Muscle layer of duodenum (tissue), 2 donors: ENCODE data around the gene ACE.

ENCODE experiments used
- H3K27ac ChIP-seq: one replicate; pipeline ENCODE4 v1.7.0; 2013; ENCODE audit warnings: mild to moderate bottlenecking, low read length
- H3K27me3 ChIP-seq: one replicate; pipeline ENCODE4 v1.7.0; 2013; ENCODE audit warnings: low read depth, mild to moderate bottlenecking, control low read depth, low read length
- H3K36me3 ChIP-seq, 2 donors: one replicate each; pipeline ENCODE4 v1.7.0; 2013; ENCODE audit warnings: low read length in 2 of 2, control low read depth in 1 of 2, mild to moderate bottlenecking in 1 of 2; ENCODE audit not compliant: insufficient read depth in 2 of 2, control insufficient read depth in 1 of 2
- H3K4me1 ChIP-seq, 2 donors: one replicate each; pipeline ENCODE4 v1.7.0; 2013; ENCODE audit warnings: low read length in 2 of 2, mild to moderate bottlenecking in 2 of 2, control low read depth in 1 of 2, moderate library complexity in 1 of 2; ENCODE audit not compliant: insufficient read depth in 2 of 2, control insufficient read depth in 1 of 2
- H3K4me3 ChIP-seq, 2 donors: one replicate each; pipeline ENCODE4 v1.7.0; 2013; ENCODE audit warnings: low read length in 2 of 2, low read depth in 1 of 2, mild to moderate bottlenecking in 1 of 2
- H3K9me3 ChIP-seq, 2 donors: one replicate each; pipeline ENCODE4 v1.7.0; 2013; ENCODE audit warnings: low read length in 2 of 2, control low read depth in 1 of 2, mild to moderate bottlenecking in 1 of 2; ENCODE audit not compliant: control insufficient read depth in 1 of 2
- donor health status: healthy.

The ACE gene

GRCh38 chr17:63495491-63495890 lies 18.6 kb downstream of the ACE start:
- Histone ChIP-seq H3K27ac (no peak overlapping the region), H3K9me3 (no peaks in the 10 kb centered on the region), H3K27me3 (no peaks in the 10 kb centered on the region), H3K4me3 (no peak overlapping the region), H3K4me1 (no peaks in the 10 kb centered on the region), H3K36me3 (no peaks in the 10 kb centered on the region)

GRCh38 chr17:63496177-63496576 lies 19.3 kb downstream of the ACE start:
- H3K36me3 ChIP-seq, result no peaks in the 10 kb centered on the region

GRCh38 chr17:63496663-63497400 lies 20.0 kb downstream of the ACE start:
- no peaks in the 10 kb centered on the region for H3K36me3 ChIP-seq
- H3K4me3 ChIP-seq, result no peak overlapping the region
- no peaks in the 10 kb centered on the region for H3K9me3 ChIP-seq
- no peaks in the 10 kb centered on the region for H3K4me1 ChIP-seq
- no peak overlapping the region for H3K27ac ChIP-seq
- H3K27me3 ChIP-seq, result no peaks in the 10 kb centered on the region

More at GRCh38 chr17:63496177-63496576, 19.3 kb downstream of the ACE start:
- H3K27me3 ChIP-seq, result no peaks in the 10 kb centered on the region
- H3K4me3 ChIP-seq, result no peak overlapping the region
- no peaks in the 10 kb centered on the region for H3K4me1 ChIP-seq
- no peak overlapping the region for H3K27ac ChIP-seq
- H3K9me3 ChIP-seq, result no peaks in the 10 kb centered on the region

- H3K4me1 ChIP-seq, result no peaks in the 10 kb centered on the region
- no peaks in the 10 kb centered on the region for H3K9me3 ChIP-seq
- no peak overlapping the region for H3K4me3 ChIP-seq
- H3K27me3 ChIP-seq, result no peaks in the 10 kb centered on the region
- H3K36me3 ChIP-seq, result no peaks in the 10 kb centered on the region
- H3K27ac ChIP-seq, result no peak overlapping the region
Observed at GRCh38 chr17:63497708-63498483, 21.0 kb downstream of the ACE start.

- no peaks in the 10 kb centered on the region for H3K36me3 ChIP-seq
- H3K9me3 ChIP-seq, result no peaks in the 10 kb centered on the region
- no peak overlapping the region for H3K27ac ChIP-seq
- H3K4me3 ChIP-seq, result no peak overlapping the region
- H3K4me1 ChIP-seq, result no peaks in the 10 kb centered on the region
- no peaks in the 10 kb centered on the region for H3K27me3 ChIP-seq
Observed at GRCh38 chr17:63498626-63499195, 21.9 kb downstream of the ACE start.

GRCh38 chr17:63500543-63501390 lies 23.9 kb downstream of the ACE start:
- Histone ChIP-seq H3K36me3 (no peaks in the 10 kb centered on the region), H3K27ac (no peak overlapping the region), H3K27me3 (no peaks in the 10 kb centered on the region), H3K4me1 (no peaks in the 10 kb centered on the region), H3K4me3 (no peak overlapping the region), H3K9me3 (no peaks in the 10 kb centered on the region)

- Histone ChIP-seq H3K36me3 (no peaks in the 10 kb centered on the region), H3K27ac (no peak overlapping the region), H3K4me3 (no peak overlapping the region), H3K27me3 (no peaks in the 10 kb centered on the region), H3K4me1 (no peaks in the 10 kb centered on the region), H3K9me3 (no peaks in the 10 kb centered on the region)
Observed at GRCh38 chr17:63503341-63503705, 26.5 kb downstream of the ACE start.

GRCh38 chr17:63504261-63504660 lies 27.4 kb downstream of the ACE start:
- no peaks in the 10 kb centered on the region for H3K9me3 ChIP-seq
- no peaks in the 10 kb centered on the region for H3K36me3 ChIP-seq
- no peaks in the 10 kb centered on the region for H3K27me3 ChIP-seq
- H3K4me3 ChIP-seq, result no peak overlapping the region
- no peaks in the 10 kb centered on the region for H3K4me1 ChIP-seq
- no peak overlapping the region for H3K27ac ChIP-seq

GRCh38 chr17:63505341-63505740 lies 28.5 kb downstream of the ACE start:
- H3K9me3 ChIP-seq, result no peaks in the 10 kb centered on the region
- H3K36me3 ChIP-seq, result no peaks in the 10 kb centered on the region
- H3K27ac ChIP-seq, result no peak overlapping the region
- no peaks in the 10 kb centered on the region for H3K27me3 ChIP-seq
- no peak overlapping the region for H3K4me3 ChIP-seq
- no peaks in the 10 kb centered on the region for H3K4me1 ChIP-seq

- Histone ChIP-seq H3K9me3 (no peaks in the 10 kb centered on the region), H3K36me3 (no peaks in the 10 kb centered on the region), H3K4me1 (no peaks in the 10 kb centered on the region), H3K4me3 (no peak overlapping the region), H3K27me3 (no peaks in the 10 kb centered on the region), H3K27ac (no peak overlapping the region)
Observed at GRCh38 chr17:63506627-63507026, 29.8 kb downstream of the ACE start.

- no peak overlapping the region for H3K27ac ChIP-seq
- H3K4me1 ChIP-seq, result no peaks in the 10 kb centered on the region
- no peaks in the 10 kb centered on the region for H3K27me3 ChIP-seq
- no peak overlapping the region for H3K4me3 ChIP-seq
- H3K9me3 ChIP-seq, result no peaks in the 10 kb centered on the region
- H3K36me3 ChIP-seq, result no peaks in the 10 kb centered on the region
Observed at GRCh38 chr17:63511331-63511730, 34.5 kb downstream of the ACE start.
